Duodenal mucosa (tissue), 2 donors: ENCODE measurements around the gene DEGS1.

Experiments
- H3K27ac ChIP-seq: one replicate; pipeline ENCODE4 v1.7.0; 2013; ENCODE audit warnings: low read depth, low read length
- H3K27me3 ChIP-seq, 2 donors: one replicate each; pipeline ENCODE4 v1.7.0; 2013; ENCODE audit warnings: low read length in 2 of 2, control low read depth in 1 of 2; ENCODE audit not compliant: insufficient read depth in 2 of 2, control insufficient read depth in 1 of 2
- H3K36me3 ChIP-seq, 2 donors: one replicate each; pipeline ENCODE4 v1.7.0; 2013; ENCODE audit warnings: low read length in 2 of 2, control low read depth in 1 of 2; ENCODE audit not compliant: insufficient read depth in 2 of 2, control insufficient read depth in 1 of 2
- H3K4me1 ChIP-seq, 2 donors: one replicate each; pipeline ENCODE4 v1.7.0; 2013; ENCODE audit warnings: low read length in 2 of 2, control low read depth in 1 of 2; ENCODE audit not compliant: insufficient read depth in 2 of 2, control insufficient read depth in 1 of 2
- H3K4me3 ChIP-seq, 2 donors: one replicate each; pipeline ENCODE4 v1.7.0; 2013; ENCODE audit warnings: low read length in 2 of 2, low read depth in 1 of 2
- H3K9ac ChIP-seq, 2 donors: one replicate each; pipeline ENCODE4 v1.7.0; 2013; ENCODE audit warnings: low read length in 2 of 2, low read depth in 1 of 2
- H3K9me3 ChIP-seq, 2 donors: one replicate each; pipeline ENCODE4 v1.7.0; 2013; ENCODE audit warnings: low read length in 2 of 2, control low read depth in 1 of 2; ENCODE audit not compliant: control insufficient read depth in 1 of 2

DEGS1 gene

DNA sequence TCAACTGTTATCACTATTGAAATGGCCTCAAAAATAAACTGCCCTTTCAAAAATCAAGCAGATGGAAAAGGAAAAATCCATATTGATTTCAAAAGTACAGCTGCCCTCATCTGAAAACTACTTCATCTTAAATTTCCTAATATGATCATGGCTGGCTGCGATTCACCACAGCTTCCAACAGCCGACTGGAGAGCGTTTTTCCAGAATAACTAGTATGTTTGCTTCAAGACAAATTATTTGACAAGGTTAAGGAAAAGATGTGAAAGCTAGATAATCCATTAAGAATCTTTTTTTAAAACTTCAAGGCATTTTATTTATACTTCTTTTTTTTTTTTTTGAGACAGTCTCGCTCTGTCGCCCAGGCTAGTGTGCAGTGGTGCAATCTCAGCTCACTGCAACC, 4.1 kb upstream of the DEGS1 start:
- Histone ChIP-seq H3K4me3 (no peak overlapping the region), H3K9ac (no peak overlapping the region), H3K4me1 (peaks cover 0 to 8% of the 10 kb centered on the region in 2 donors), H3K36me3 (no peaks in the 10 kb centered on the region), H3K27me3 (no peaks in the 10 kb centered on the region), H3K9me3 (no peaks in the 10 kb centered on the region), H3K27ac (no peak overlapping the region)

DNA sequence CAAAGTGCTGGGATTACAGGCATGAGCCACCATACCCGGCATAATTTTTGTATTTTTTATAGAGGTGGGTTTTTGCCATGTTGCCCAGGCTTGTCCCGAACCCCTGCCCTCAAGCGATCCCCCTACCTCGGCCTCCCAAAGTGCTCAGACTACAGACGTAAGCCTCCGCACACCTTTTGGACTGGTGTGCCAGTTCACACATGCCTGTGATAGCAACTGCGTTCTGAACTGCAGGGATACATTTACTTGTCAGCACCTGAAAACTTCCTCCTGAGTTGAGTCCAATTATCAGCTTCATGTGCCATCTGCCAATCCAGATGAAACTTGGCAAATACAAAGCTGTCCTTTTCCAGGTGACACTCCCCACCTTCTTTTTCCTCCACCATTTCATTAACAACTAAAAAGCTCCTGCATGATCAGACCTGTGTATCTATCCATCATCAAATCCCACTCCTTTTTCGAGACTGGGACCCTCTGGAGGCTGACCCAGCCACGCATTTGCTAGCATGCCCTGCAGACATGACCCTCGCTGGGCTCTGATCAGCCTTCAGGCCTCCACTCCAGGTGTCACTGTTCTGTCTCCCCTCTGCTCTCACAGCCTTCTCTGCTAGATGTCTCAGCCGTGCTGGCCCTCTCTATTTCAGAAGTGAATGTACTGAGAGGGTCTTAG, 2.1 kb upstream of the DEGS1 start:
- no peaks in the 10 kb centered on the region for H3K36me3 ChIP-seq
- H3K27ac ChIP-seq, result no peak overlapping the region
- no peak overlapping the region for H3K9ac ChIP-seq
- H3K4me1 ChIP-seq, result peaks cover 3 to 26% of the 10 kb centered on the region in 2 donors
- no peaks in the 10 kb centered on the region for H3K9me3 ChIP-seq
- no peak overlapping the region for H3K4me3 ChIP-seq
- no peaks in the 10 kb centered on the region for H3K27me3 ChIP-seq

DNA sequence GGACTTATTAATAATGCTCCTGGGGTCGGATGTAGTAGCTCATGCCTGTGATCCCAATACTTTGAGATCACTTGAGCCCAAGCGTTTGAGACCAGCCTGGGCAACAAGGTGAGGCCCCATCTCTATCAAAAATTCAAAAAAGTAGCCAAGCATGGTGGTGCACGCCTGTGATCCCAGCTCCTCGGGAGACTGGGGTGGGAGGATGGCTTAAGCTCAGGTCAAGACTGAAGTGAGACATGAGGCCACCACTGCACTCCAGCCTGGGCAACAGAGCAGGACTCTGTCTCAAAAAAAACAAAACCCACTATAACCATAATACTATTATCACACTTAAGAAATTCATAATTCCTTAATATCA, 1.6 kb upstream of the DEGS1 start:
- Histone ChIP-seq H3K9me3 (no peaks in the 10 kb centered on the region), H3K9ac (no peak overlapping the region), H3K4me1 (peaks cover 3 to 29% of the 10 kb centered on the region in 2 donors), H3K4me3 (no peak overlapping the region), H3K27ac (no peak overlapping the region), H3K27me3 (no peaks in the 10 kb centered on the region), H3K36me3 (no peaks in the 10 kb centered on the region)

DNA sequence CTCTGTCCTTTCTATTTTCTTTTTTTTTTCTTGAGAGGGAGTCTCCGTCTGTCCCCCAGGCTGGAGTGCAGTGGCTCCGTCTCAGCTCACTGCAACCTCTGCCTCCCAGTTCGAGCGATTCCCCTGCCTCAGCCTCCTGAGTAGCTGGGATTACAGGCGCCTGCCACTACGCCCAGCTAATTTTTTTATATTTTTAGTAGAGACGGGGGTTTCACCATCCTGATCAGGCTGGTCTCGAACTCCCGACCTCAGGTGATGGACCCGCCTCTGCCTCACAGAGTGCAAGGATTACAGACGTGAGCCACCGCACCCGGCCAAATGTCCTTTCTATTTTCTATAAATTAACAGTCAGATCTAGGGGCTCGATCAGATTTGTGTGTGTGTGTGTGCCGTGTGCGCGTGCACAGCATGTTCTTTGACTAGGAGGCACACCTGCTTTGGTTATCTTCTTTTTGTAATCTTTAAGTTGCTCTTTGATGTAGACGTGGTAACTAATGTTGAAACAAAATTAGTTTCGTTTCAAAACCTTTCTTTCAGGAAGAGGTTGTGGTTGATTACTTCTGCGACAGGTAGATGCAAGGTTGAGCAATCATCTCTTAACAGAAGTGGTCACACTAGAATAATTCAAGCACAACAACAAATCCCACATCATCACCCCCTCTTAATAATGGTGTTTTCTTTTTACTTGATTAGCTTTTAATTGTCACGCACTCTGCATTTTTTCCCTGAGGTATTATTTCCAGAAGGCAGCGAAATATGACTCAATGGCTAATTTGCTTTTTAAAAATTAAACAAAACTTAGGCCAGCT, 779 bp upstream of the DEGS1 start:
- Histone ChIP-seq H3K9ac (peak overlapping the region; percentile 76 to 89), H3K27me3 (no peaks in the 10 kb centered on the region), H3K27ac (peak overlapping the region; percentile 92), H3K4me3 (peak overlapping the region; percentile 75 to 92), H3K36me3 (no peaks in the 10 kb centered on the region), H3K4me1 (peaks cover 3 to 29% of the 10 kb centered on the region in 2 donors), H3K9me3 (no peaks in the 10 kb centered on the region)

DNA sequence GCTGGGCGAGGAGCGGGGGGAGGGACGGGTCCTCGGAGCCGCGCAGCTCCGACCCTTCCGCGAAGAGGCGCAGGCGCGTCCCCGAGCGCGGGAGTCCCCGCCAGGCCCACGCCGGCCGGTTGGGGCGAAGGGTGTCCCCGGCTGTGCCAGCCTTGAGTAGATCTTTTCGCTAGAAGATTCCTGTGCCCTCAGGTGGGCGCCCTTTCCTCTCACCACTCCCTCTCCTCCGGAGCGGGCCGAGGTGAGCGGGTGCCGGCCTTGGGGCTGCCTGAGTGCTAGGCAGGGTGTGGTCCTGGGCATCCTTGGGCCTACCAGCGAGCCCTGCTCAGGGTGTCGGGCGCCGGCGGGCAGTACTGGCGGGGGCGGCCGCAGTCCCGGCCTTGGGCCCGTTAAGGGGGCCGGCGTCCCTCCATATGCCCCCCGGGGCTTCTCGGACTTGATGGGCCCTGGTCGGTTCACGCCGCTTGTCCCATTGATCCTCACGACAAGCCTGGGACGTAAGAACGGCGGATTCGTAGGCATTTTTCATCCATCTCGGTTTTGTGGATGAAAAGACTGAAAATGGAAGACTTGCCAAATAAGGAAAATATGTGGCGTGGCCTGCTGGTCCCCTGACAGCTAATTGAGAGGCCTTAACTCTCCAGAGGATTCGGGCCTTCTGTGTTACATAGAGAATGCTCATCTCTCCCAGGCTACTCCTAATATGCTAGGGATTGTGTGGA, 712 bp downstream of the DEGS1 start:
- Histone ChIP-seq H3K36me3 (no peaks in the 10 kb centered on the region), H3K27ac (peak overlapping the region; percentile 92), H3K27me3 (no peaks in the 10 kb centered on the region), H3K9ac (peak overlapping the region; percentile 86 to 89), H3K9me3 (no peaks in the 10 kb centered on the region), H3K4me1 (peaks cover 3 to 29% of the 10 kb centered on the region in 2 donors), H3K4me3 (peak overlapping the region; percentile 88 to 92)

DNA sequence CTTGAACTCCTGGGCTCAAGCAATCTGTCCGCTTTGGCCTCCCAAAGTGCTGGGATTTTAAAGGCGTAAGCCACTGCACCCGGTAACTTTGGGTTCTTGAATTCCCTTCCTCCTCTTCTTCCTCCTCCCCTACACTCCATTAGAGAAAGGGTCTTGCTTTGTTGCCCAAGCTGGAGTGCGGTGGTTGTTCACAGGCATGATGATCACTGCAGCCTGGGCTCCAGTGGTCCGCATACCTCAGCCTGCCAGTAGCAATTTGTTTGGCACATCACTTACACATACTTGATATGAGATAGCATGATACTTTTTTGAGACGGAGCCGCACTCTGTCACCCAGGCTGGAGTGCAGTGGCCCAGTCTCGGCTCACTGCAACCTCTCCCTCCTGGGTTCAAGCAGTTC, 2.2 kb downstream of the DEGS1 start:
- no peaks in the 10 kb centered on the region for H3K27me3 ChIP-seq
- H3K4me1 ChIP-seq, result peaks cover 3 to 22% of the 10 kb centered on the region in 2 donors
- H3K36me3 ChIP-seq, result peaks cover 0 to 7% of the 10 kb centered on the region in 2 donors
- H3K9me3 ChIP-seq, result no peaks in the 10 kb centered on the region
- no peak overlapping the region for H3K4me3 ChIP-seq
- H3K9ac ChIP-seq, result no peak overlapping the region
- no peak overlapping the region for H3K27ac ChIP-seq

DNA sequence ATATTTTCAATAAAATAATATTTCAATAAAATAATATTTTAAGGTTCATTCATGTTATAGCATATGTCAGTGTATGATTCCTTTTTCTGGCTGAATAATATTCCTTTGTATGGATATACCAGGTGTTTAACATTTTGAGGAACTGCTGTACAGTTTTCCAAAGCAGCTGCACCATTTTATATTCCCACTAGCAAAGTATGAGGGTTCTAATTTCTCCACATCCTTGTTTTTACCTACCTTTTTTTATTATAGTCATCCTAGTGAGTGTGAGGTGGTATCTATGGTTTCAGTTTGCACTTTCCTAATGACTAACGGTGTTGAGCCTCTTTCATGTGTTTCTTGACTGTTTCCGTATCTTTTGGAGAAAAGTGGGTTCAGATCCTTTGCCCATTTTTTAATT, 5.2 kb downstream of the DEGS1 start:
- Histone ChIP-seq H3K27me3 (no peaks in the 10 kb centered on the region), H3K4me3 (no peak overlapping the region), H3K9ac (no peak overlapping the region), H3K9me3 (no peaks in the 10 kb centered on the region), H3K36me3 (peaks cover 7 to 17% of the 10 kb centered on the region in 2 donors), H3K27ac (no peak overlapping the region), H3K4me1 (peaks cover 3 to 22% of the 10 kb centered on the region in 2 donors)

DNA sequence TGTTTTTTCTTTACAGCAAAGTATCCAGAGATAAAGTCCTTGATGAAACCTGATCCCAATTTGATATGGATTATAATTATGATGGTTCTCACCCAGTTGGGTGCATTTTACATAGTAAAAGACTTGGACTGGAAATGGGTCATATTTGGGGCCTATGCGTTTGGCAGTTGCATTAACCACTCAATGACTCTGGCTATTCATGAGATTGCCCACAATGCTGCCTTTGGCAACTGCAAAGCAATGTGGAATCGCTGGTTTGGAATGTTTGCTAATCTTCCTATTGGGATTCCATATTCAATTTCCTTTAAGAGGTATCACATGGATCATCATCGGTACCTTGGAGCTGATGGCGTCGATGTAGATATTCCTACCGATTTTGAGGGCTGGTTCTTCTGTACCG, 6.5 kb downstream of the DEGS1 start:
- Histone ChIP-seq H3K4me1 (peaks cover 3 to 15% of the 10 kb centered on the region in 2 donors), H3K27me3 (no peaks in the 10 kb centered on the region), H3K4me3 (no peak overlapping the region), H3K27ac (no peak overlapping the region), H3K9ac (no peak overlapping the region), H3K9me3 (no peaks in the 10 kb centered on the region), H3K36me3 (peaks cover 9 to 20% of the 10 kb centered on the region in 2 donors)

DNA sequence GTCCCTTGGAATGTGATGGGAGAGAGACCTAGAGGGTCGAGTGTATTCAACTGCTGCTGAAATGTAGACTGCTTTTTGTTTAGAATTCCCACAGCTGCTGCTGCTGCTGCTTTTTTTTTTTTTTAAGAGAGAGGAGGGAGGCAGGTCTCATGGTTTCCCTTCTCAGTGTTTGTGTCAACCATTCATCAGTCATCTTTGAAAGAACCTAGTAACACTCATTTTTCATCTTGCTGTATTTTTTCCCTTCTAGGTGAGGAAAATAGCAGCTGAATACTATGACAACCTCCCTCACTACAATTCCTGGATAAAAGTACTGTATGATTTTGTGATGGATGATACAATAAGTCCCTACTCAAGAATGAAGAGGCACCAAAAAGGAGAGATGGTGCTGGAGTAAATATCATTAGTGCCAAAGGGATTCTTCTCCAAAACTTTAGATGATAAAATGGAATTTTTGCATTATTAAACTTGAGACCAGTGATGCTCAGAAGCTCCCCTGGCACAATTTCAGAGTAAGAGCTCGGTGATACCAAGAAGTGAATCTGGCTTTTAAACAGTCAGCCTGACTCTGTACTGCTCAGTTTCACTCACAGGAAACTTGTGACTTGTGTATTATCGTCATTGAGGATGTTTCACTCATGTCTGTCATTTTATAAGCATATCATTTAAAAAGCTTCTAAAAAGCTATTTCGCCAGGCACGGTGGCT, 9.2 kb downstream of the DEGS1 start:
- Histone ChIP-seq H3K27ac (no peak overlapping the region), H3K9ac (no peak overlapping the region), H3K9me3 (no peaks in the 10 kb centered on the region), H3K27me3 (no peaks in the 10 kb centered on the region), H3K4me3 (no peak overlapping the region), H3K36me3 (peaks cover 9 to 20% of the 10 kb centered on the region in 2 donors), H3K4me1 (peaks cover 5 to 9% of the 10 kb centered on the region in 2 donors)
